ENCODE results near the gene PTPRD.
"Not testable (repeated sequence)": the region's sequence is repeated elsewhere in the genome, so short reads cannot be mapped to it uniquely, and the experiment has no call there.

Gene PTPRD

DNA sequence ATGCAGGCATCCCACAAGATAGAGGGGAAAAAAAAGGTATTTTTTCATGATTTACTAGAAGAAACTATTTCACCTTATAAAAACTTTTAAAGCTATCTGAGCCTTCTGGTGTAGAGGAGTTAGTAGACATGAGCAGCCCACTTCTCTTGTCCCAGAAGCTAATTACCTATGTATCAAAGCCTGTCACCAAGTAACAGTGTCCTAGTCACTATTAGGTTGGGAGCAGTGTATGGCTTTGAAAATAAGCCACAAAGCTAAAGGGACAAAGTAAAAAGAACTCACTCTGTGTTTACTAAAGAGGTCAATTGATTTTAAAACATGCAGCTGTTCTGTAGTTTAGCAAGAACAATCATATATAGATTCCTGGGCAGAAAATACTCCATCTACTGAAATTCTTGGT lies 1286.1 kb downstream of the PTPRD start:
- Histone ChIP-seq H3K4me1 (ENCODE audit: control insufficient read depth, insufficient read depth, low read length, unreplicated experiment) (no peaks in the 10 kb centered on the region), H3K79me2 (ENCODE audit: control insufficient read depth, insufficient read depth, low read length, unreplicated experiment) (no peaks in the 10 kb centered on the region), H3K4me3 (ENCODE audit: low read depth, low read length) (no peak overlapping the region), H3K27me3 (ENCODE audit: insufficient read depth, low read length) (no peaks in the 10 kb centered on the region), H3K36me3 (ENCODE audit: insufficient read depth, low read length) (no peaks in the 10 kb centered on the region), H3K27ac (ENCODE audit: low read depth, low read length) (no peak overlapping the region), H2AFZ (ENCODE audit: low read length, unreplicated experiment) (no peak overlapping the region)

DNA sequence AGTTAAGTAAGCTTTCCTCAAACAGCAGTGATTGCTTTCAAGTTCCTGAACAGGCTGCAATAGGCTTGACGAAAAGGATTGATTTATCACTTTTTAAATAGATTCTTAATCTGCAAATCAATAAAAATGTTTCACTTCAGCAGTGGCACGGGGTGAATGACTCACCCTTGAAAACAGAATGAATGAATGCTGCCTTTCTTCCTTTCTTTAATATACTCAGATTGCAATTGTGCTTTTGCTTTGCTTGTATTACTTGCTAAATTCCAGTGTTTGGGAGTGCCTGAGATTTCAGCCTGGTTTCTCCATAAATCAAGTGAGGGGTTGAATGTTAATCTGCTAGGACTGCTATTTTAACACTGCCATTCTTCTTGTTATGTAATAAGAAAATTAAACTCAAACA lies 1293.8 kb downstream of the PTPRD start:
- H3K27me3 ChIP-seq (ENCODE audit: insufficient read depth, low read length), result no peaks in the 10 kb centered on the region
- no peak overlapping the region for H2AFZ ChIP-seq (ENCODE audit: low read length, unreplicated experiment)
- H3K27ac ChIP-seq (ENCODE audit: low read depth, low read length), result no peak overlapping the region
- no peak overlapping the region for H3K4me3 ChIP-seq (ENCODE audit: low read depth, low read length)
- no peaks in the 10 kb centered on the region for H3K36me3 ChIP-seq (ENCODE audit: insufficient read depth, low read length)
- H3K4me1 ChIP-seq (ENCODE audit: control insufficient read depth, insufficient read depth, low read length, unreplicated experiment), result no peaks in the 10 kb centered on the region
- H3K79me2 ChIP-seq (ENCODE audit: control insufficient read depth, insufficient read depth, low read length, unreplicated experiment), result no peaks in the 10 kb centered on the region

DNA sequence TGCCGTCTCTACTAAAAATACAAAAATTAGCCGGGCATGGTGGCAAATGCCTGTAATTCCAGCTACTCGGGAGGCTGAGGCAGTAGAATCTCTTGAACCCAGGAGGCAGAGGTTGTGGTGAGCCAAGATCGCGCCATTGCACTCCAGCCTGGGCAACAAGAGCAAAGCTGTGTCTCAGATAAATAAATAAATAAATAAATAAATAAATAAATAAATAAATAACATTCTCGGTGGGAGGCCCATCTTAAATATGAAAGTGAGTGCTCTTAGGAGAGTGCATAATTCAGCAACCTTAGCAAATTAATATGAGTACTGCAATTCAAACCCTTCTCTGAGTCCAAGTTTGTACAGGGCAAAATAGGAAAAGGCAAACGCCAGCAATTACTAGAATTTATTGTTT lies 1302.1 kb downstream of the PTPRD start:
- H3K36me3 ChIP-seq (ENCODE audit: insufficient read depth, low read length); H3K4me1 ChIP-seq (ENCODE audit: control insufficient read depth, insufficient read depth, low read length, unreplicated experiment); H3K79me2 ChIP-seq (ENCODE audit: control insufficient read depth, insufficient read depth, low read length, unreplicated experiment); H3K27ac ChIP-seq (ENCODE audit: low read depth, low read length); H3K27me3 ChIP-seq (ENCODE audit: insufficient read depth, low read length); H3K4me3 ChIP-seq (ENCODE audit: low read depth, low read length); H2AFZ ChIP-seq (ENCODE audit: low read length, unreplicated experiment): not testable (repeated sequence)

DNA sequence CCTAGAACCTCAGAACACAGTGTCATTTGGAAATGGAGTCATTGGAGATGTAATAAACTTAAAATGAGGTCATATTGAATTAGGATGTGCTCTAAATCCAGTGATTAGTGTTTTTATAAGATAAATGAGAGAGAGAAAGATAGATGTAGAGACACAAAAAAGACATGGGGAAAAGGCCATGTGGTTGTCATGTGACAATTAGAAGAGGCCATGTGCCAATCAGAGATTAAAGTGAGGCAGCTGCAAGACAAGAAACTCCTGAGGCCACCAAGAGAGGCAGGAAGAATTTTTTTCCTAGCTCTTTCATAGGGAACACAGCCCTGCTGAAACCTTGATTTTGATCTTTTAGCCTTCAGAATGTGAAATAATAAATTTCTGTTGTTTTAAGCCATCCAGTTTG lies 1307.2 kb downstream of the PTPRD start:
- Histone ChIP-seq H3K27me3 (ENCODE audit: insufficient read depth, low read length) (no peaks in the 10 kb centered on the region), H2AFZ (ENCODE audit: low read length, unreplicated experiment) (no peak overlapping the region), H3K36me3 (ENCODE audit: insufficient read depth, low read length) (no peaks in the 10 kb centered on the region), H3K79me2 (ENCODE audit: control insufficient read depth, insufficient read depth, low read length, unreplicated experiment) (no peaks in the 10 kb centered on the region), H3K4me1 (ENCODE audit: control insufficient read depth, insufficient read depth, low read length, unreplicated experiment) (no peaks in the 10 kb centered on the region), H3K27ac (ENCODE audit: low read depth, low read length) (no peak overlapping the region), H3K4me3 (ENCODE audit: low read depth, low read length) (no peak overlapping the region)

DNA sequence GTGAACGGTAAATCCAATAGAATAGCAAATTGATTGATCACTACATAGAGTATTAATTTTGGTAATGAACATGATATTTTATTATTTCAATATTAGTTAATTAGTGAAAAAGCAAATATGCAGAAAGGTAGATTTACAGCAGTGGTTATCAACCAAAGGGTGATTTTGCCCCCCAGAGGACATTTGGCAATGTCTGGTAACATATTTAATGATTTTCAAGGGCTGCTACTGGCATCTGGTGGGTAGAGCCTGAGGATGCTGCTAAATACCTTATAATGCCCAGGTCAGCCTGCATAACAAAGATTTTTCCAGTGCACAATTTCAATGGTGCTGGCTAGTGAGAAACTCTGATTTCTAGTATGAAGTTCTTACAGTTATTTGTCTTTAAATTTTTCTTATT lies 1313.7 kb downstream of the PTPRD start:
- Histone ChIP-seq H3K36me3 (ENCODE audit: insufficient read depth, low read length) (no peaks in the 10 kb centered on the region), H2AFZ (ENCODE audit: low read length, unreplicated experiment) (no peak overlapping the region), H3K4me3 (ENCODE audit: low read depth, low read length) (no peak overlapping the region), H3K79me2 (ENCODE audit: control insufficient read depth, insufficient read depth, low read length, unreplicated experiment) (no peaks in the 10 kb centered on the region), H3K27ac (ENCODE audit: low read depth, low read length) (no peak overlapping the region), H3K27me3 (ENCODE audit: insufficient read depth, low read length) (no peaks in the 10 kb centered on the region), H3K4me1 (ENCODE audit: control insufficient read depth, insufficient read depth, low read length, unreplicated experiment) (no peaks in the 10 kb centered on the region)

DNA sequence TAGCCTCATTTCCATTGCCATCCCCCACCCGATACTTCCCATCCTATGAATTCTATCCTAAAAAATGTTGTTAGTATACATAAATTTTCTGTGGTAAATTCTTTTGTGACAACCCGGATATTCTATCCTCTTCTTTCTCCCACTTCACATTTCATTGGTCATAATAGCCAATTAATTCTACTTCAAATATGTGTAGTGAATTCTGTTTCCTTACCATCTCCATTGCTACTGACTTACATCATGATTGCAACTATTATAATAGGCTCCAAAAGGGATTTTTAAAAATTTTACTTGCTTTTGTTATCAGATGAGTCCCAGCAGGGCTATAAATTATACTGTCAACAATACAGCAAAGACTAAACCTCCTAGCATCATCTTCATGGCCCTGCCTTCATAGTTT lies 1326.8 kb downstream of the PTPRD start:
- Histone ChIP-seq H3K4me3 (ENCODE audit: low read depth, low read length) (no peak overlapping the region), H3K79me2 (ENCODE audit: control insufficient read depth, insufficient read depth, low read length, unreplicated experiment) (no peaks in the 10 kb centered on the region), H3K4me1 (ENCODE audit: control insufficient read depth, insufficient read depth, low read length, unreplicated experiment) (no peaks in the 10 kb centered on the region), H3K27ac (ENCODE audit: low read depth, low read length) (no peak overlapping the region), H2AFZ (ENCODE audit: low read length, unreplicated experiment) (no peak overlapping the region), H3K36me3 (ENCODE audit: insufficient read depth, low read length) (no peaks in the 10 kb centered on the region), H3K27me3 (ENCODE audit: insufficient read depth, low read length) (no peaks in the 10 kb centered on the region)

DNA sequence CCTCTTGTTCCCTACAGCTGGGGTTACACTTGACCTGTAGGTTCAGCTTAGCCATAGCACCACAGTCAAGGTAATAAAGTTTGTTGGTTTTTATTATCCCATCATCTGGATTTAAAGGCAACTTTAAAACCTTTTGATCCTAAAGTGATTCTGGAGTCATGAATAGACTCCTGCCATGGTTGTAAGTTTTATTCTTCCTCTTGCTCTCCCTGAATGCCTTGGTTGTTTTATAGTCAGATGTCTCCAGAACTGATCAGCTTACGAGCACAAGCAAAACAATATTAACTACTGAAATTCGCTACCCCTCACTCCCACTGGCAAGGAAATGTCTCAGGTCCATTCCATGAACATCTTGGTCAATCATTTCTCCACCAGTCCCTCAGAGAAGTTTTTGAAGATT lies 1328.6 kb downstream of the PTPRD start:
- H3K27me3 ChIP-seq (ENCODE audit: insufficient read depth, low read length), result no peaks in the 10 kb centered on the region

DNA sequence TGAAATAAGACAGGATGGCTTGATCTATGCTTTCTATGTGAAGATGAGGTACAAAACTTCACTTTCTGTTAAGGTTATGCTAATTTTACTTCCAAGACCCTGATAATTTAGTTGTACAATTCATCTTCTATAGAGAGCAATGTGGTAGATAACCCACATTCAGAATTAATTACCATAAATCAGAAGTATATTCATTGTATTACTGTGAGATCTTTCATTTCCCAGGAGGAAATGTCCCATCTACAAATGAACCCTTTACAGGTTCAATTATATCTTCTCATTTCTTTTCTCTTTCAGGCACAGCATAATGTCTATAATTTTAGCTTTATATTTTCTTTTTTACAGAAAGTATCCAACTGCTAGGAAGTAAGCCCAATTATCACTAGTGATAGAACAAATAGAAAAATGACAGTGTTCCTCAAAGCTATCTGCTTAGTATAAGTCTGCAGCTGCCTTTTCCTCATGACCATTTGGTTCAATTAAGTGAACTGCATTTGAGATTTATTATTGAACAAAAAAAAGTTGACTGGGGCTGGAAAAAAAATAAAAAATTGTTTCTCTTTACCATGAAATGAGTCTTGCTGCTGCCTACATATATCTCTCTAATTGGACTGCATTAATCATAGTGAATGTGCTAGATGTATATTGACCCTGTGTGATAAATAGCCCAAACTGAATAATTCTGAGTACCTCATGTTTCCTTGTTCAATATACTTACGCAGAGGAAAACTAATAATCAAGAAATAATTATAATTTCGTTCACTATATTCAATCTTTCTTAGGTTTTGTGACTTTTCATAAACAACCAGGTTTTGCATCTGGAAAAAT lies 1329.4 kb downstream of the PTPRD start:
- Histone ChIP-seq H3K36me3 (ENCODE audit: insufficient read depth, low read length) (no peaks in the 10 kb centered on the region), H3K27me3 (ENCODE audit: insufficient read depth, low read length) (no peaks in the 10 kb centered on the region), H3K27ac (ENCODE audit: low read depth, low read length) (no peak overlapping the region), H2AFZ (ENCODE audit: low read length, unreplicated experiment) (no peak overlapping the region), H3K4me3 (ENCODE audit: low read depth, low read length) (no peak overlapping the region), H3K4me1 (ENCODE audit: control insufficient read depth, insufficient read depth, low read length, unreplicated experiment) (no peaks in the 10 kb centered on the region), H3K79me2 (ENCODE audit: control insufficient read depth, insufficient read depth, low read length, unreplicated experiment) (no peaks in the 10 kb centered on the region)

More for the DNA sequence above, 1328.6 kb downstream of the PTPRD start:
- Histone ChIP-seq H3K27ac (ENCODE audit: low read depth, low read length) (no peak overlapping the region), H3K79me2 (ENCODE audit: control insufficient read depth, insufficient read depth, low read length, unreplicated experiment) (no peaks in the 10 kb centered on the region), H3K36me3 (ENCODE audit: insufficient read depth, low read length) (no peaks in the 10 kb centered on the region), H3K4me3 (ENCODE audit: low read depth, low read length) (no peak overlapping the region), H2AFZ (ENCODE audit: low read length, unreplicated experiment) (no peak overlapping the region), H3K4me1 (ENCODE audit: control insufficient read depth, insufficient read depth, low read length, unreplicated experiment) (no peaks in the 10 kb centered on the region)

DNA sequence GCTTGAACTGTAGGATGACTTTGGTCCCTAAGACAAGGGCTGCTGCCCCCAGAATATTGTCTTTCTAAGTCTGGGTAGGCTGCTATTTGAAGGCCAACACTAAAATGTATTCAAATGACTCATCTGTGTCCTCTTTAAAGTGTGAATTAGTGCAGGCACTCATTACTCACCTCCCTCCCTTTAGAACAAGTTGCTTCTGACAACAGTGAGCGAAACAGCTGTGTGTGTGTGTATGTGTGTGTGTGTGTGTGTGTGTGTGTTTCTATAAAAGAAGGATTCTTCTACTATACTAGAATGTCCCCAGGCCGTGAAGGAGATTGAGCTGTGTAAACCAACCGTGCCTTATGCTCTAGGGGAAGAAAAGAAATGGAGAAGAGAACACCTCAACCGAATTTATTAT lies 1337.2 kb downstream of the PTPRD start:
- no peak overlapping the region for H3K27ac ChIP-seq (ENCODE audit: low read depth, low read length)
- no peaks in the 10 kb centered on the region for H3K79me2 ChIP-seq (ENCODE audit: control insufficient read depth, insufficient read depth, low read length, unreplicated experiment)
- H2AFZ ChIP-seq (ENCODE audit: low read length, unreplicated experiment), result no peak overlapping the region
- no peak overlapping the region for H3K4me3 ChIP-seq (ENCODE audit: low read depth, low read length)
- H3K27me3 ChIP-seq (ENCODE audit: insufficient read depth, low read length), result no peaks in the 10 kb centered on the region
- H3K36me3 ChIP-seq (ENCODE audit: insufficient read depth, low read length), result no peaks in the 10 kb centered on the region
- H3K4me1 ChIP-seq (ENCODE audit: control insufficient read depth, insufficient read depth, low read length, unreplicated experiment), result no peaks in the 10 kb centered on the region

DNA sequence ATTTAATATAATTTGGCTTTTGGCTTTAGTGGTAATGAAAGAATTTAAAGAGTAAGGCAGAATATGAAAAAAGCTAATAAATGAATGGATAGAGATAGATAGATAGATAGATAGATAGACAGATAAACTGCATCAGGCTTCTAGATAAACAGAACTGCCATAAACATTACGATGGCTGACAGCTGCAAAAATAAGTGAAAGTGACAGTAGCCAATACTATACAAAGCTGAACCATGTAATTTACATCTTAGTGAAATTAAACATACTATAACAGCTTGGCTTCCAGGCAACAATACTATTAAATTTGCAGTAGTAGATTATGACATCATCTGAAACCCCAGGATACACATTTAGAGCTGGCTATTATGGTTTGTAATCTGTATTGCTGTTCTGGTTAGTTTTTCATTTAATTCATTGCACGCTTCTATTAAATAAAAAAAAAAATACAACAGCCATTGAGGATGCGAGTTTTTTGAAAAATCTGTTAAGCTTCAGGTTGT lies 1354.8 kb downstream of the PTPRD start:
- no peak overlapping the region for H3K27ac ChIP-seq (ENCODE audit: low read depth, low read length)
- no peaks in the 10 kb centered on the region for H3K36me3 ChIP-seq (ENCODE audit: insufficient read depth, low read length)
- H3K79me2 ChIP-seq (ENCODE audit: control insufficient read depth, insufficient read depth, low read length, unreplicated experiment), result no peaks in the 10 kb centered on the region
- H3K4me3 ChIP-seq (ENCODE audit: low read depth, low read length), result no peak overlapping the region
- H3K4me1 ChIP-seq (ENCODE audit: control insufficient read depth, insufficient read depth, low read length, unreplicated experiment), result no peaks in the 10 kb centered on the region
- H2AFZ ChIP-seq (ENCODE audit: low read length, unreplicated experiment), result no peak overlapping the region
- no peaks in the 10 kb centered on the region for H3K27me3 ChIP-seq (ENCODE audit: insufficient read depth, low read length)

DNA sequence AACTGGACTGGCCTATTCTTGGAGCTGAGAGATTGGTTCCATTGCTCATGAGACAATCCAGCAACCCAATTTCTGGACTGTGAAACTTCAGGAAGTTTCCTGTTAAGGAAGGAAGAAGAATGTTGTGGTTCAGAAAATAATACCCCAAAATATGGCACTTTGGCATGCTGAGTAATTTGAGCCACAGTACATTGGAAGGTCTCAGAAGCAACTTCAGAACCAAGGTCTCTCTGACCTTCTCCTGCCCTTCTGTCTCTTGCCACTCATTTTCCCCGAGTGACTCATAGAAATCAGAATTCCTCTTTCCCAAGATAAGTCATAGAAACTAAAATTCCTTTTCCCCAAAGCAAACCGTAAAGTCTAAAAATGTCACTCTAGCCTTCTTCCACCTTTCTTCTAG lies 1366.1 kb downstream of the PTPRD start:
- no peak overlapping the region for H3K4me3 ChIP-seq (ENCODE audit: low read depth, low read length)
- no peaks in the 10 kb centered on the region for H3K4me1 ChIP-seq (ENCODE audit: control insufficient read depth, insufficient read depth, low read length, unreplicated experiment)
- H3K27ac ChIP-seq (ENCODE audit: low read depth, low read length), result no peak overlapping the region
- no peaks in the 10 kb centered on the region for H3K79me2 ChIP-seq (ENCODE audit: control insufficient read depth, insufficient read depth, low read length, unreplicated experiment)
- no peak overlapping the region for H2AFZ ChIP-seq (ENCODE audit: low read length, unreplicated experiment)
- H3K27me3 ChIP-seq (ENCODE audit: insufficient read depth, low read length), result no peaks in the 10 kb centered on the region
- H3K36me3 ChIP-seq (ENCODE audit: insufficient read depth, low read length), result no peaks in the 10 kb centered on the region
